ENCODE data around the gene HDHD5. TPM values are rescaled to one million over a fixed set of nuclear protein-coding genes. Genes with fewer than 3 reads are reported as not detected.

HDHD5 gene
- total and polyA plus RNA-seq, 10 of the 15 experiments (the other 5 are each of a cell fraction or from before 2014, with no cell fraction given): 1.7 to 68.0 (median 49.9) TPM

- intact Hi-C loops (cut with micrococcal nuclease; ENCODE audit: unreplicated experiment): no loop called here
- DNase-seq (ENCODE audit: low read depth, low spot score): no peak
- Histone ChIP-seq H2AFZ (ENCODE audit: control insufficient read depth, low read depth, low read length) (no peak overlapping the region), H3K9ac (ENCODE audit: control insufficient read depth, insufficient read depth, low read length) (no peak overlapping the region), H3K9me3 (replicated peaks; ENCODE audit: control insufficient read depth, insufficient read depth, low read length) (no peaks in the 10 kb centered on the region), H3K36me3 (ENCODE audit: control insufficient read depth in 2 of 2, insufficient read depth in 2 of 2, low read length in 1 of 2) (peaks cover 7 to 28% of the 10 kb centered on the region in 2 experiments; a peak in 3 of 4 replicates), H3K4me1 (ENCODE audit: control insufficient read depth, insufficient read depth, low read length) (no peaks in the 10 kb centered on the region), H3K4me2 (ENCODE audit: control insufficient read depth, insufficient read depth) (no peak overlapping the region), H3K79me2 (ENCODE audit: control insufficient read depth, insufficient read depth, low read length) (no peaks in the 10 kb centered on the region), H3K27ac (ENCODE audit: control insufficient read depth, insufficient read depth) (no peak overlapping the region), H3K27me3 (replicated peaks in 1 of 2; ENCODE audit: control insufficient read depth in 2 of 2, insufficient read depth in 2 of 2, low read length in 1 of 2) (no peaks in the 10 kb centered on the region), H3K4me3 (no peak overlapping the region), H4K20me1 (ENCODE audit: control insufficient read depth, insufficient read depth) (no peaks in the 10 kb centered on the region)
- no peak for FAIRE-seq
- 98% methylated on average over 8 of the region's 8 CpGs for WGBS (ENCODE audit: insufficient coverage, insufficient replicate concordance, low lambda C conversion rate, missing lambda C conversion rate)
- SMC1A ChIA-PET (ENCODE audit: uncharacterized antibody, unreplicated experiment): no interaction called here
- no peak for ATAC-seq
- POLR2A ChIA-PET: no interaction called here
- in situ Hi-C loops (cut with MboI): no loop called here
- CTCF ChIA-PET: no interaction called here
- TF ChIP-seq SMC3 (IDR thresholded peaks at IDR 0.05; ENCODE audit: borderline replicate concordance, low read length) (no peak), GABPA (IDR thresholded peaks at IDR 0.05; ENCODE audit: low read depth) (no peak), BMI1 (IDR thresholded peaks at IDR 0.05; ENCODE audit: borderline replicate concordance) (no peak), WRNIP1 (IDR thresholded peaks at IDR 0.05; ENCODE audit: borderline replicate concordance, low read depth, low read length) (no peak), TCF12 (IDR thresholded peaks at IDR 0.05; ENCODE audit: low read depth, low read length) (no peak), CHD1 (IDR thresholded peaks at IDR 0.05; ENCODE audit: low read depth, low read length) (no peak), TAF1 (IDR thresholded peaks at IDR 0.05; ENCODE audit: borderline replicate concordance, low read depth, low read length) (no peak), ZNF274 (IDR thresholded peaks at IDR 0.05; ENCODE audit: insufficient read depth, insufficient read length) (no peak), STAT1 (conservative IDR thresholded peaks at IDR 0.05) (no peak), RUNX3 (IDR thresholded peaks at IDR 0.05; ENCODE audit: low read length) (no peak), RAD21 (IDR thresholded peaks at IDR 0.05; ENCODE audit: insufficient read depth, low read depth, low read length) (no peak), MLLT1 (IDR thresholded peaks at IDR 0.05) (no peak), SPI1 (IDR thresholded peaks at IDR 0.05; ENCODE audit: borderline replicate concordance, insufficient read depth, low read depth, low read length) (no peak), TBL1XR1 (IDR thresholded peaks at IDR 0.05; ENCODE audit: low read depth, low read length) (no peak)
- TF ChIP-seq, protein P1, sequence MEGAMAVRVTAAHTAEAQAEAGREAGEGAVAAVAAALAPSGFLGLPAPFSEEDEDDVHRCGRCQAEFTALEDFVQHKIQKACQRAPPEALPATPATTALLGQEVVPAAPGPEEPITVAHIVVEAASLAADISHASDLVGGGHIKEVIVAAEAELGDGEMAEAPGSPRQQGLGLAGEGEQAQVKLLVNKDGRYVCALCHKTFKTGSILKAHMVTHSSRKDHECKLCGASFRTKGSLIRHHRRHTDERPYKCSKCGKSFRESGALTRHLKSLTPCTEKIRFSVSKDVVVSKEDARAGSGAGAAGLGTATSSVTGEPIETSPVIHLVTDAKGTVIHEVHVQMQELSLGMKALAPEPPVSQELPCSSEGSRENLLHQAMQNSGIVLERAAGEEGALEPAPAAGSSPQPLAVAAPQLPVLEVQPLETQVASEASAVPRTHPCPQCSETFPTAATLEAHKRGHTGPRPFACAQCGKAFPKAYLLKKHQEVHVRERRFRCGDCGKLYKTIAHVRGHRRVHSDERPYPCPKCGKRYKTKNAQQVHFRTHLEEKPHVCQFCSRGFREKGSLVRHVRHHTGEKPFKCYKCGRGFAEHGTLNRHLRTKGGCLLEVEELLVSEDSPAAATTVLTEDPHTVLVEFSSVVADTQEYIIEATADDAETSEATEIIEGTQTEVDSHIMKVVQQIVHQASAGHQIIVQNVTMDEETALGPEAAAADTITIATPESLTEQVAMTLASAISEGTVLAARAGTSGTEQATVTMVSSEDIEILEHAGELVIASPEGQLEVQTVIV (IDR thresholded peaks at IDR 0.05; ENCODE audit: borderline replicate concordance, partially characterized antibody): no peak
- RAD21 ChIA-PET (ENCODE audit: unreplicated experiment): interaction anchor here (0.6 kb wide), 1 partner anchor 77 kb away, joined by 4 read pairs; no protein-coding TSS in a partner anchor
- BruUV-seq (replicated peaks): no TSS peak
Measured at GRCh38 chr22:17140022-17140421, 19.1 kb downstream of the HDHD5 start.
